OCI-LY1 (cell line): Measurements from ENCODE around the gene INSRR.

Experiments used
- H2AFZ ChIP-seq: fragments of 200-600 bp; sonication (generic), shearing (Covaris generic); 2 replicates; pipeline ENCODE4 v1.6.0; 2014; ENCODE audit warnings: antibody characterized with exemption, mild to moderate bottlenecking, low read length
- H3F3A ChIP-seq: fragments of 200-600 bp; sonication (generic), shearing (Covaris generic); 2 replicates; pipeline ENCODE4 v1.6.0; 2014; ENCODE audit warnings: mild to moderate bottlenecking, antibody characterized with exemption, low read length, moderate library complexity; ENCODE audit not compliant: insufficient read depth
- H3K27ac ChIP-seq: fragments of 200-600 bp; sonication (generic); 2 replicates; pipeline ENCODE4 v1.5.1; 2014; ENCODE audit warnings: low read length, mixed run types, mild to moderate bottlenecking, low read depth; ENCODE audit not compliant: poor library complexity, severe bottlenecking
- H3K27me3 ChIP-seq: fragments of 200-600 bp; sonication (generic); 2 replicates; pipeline ENCODE4 v1.6.0; 2014; ENCODE audit warnings: antibody characterized with exemption, mild to moderate bottlenecking, low read length, moderate library complexity; ENCODE audit not compliant: insufficient read depth
- H3K36me3 ChIP-seq: fragments of 200-600 bp; sonication (generic); 2 replicates; pipeline ENCODE4 v1.6.1; 2014; ENCODE audit warnings: mild to moderate bottlenecking, antibody characterized with exemption, low read length, moderate library complexity, mixed read lengths; ENCODE audit not compliant: insufficient read depth
- H3K4me1 ChIP-seq: fragments of 200-600 bp; sonication (generic); 2 replicates; pipeline ENCODE4 v1.5.1; 2014; ENCODE audit warnings: mild to moderate bottlenecking, low read length, moderate library complexity; ENCODE audit not compliant: insufficient read depth, severe bottlenecking
- H3K4me2 ChIP-seq: fragments of 200-600 bp; sonication (generic), shearing (Covaris generic); 2 replicates; pipeline ENCODE4 v1.6.1; 2014; ENCODE audit warnings: low read length
- H3K4me3 ChIP-seq: fragments of 200-600 bp; sonication (generic); 2 replicates; pipeline ENCODE4 v1.5.1; 2014; ENCODE audit warnings: low read length, low read depth, mild to moderate bottlenecking, mixed read lengths; ENCODE audit not compliant: poor library complexity, severe bottlenecking
- H3K79me2 ChIP-seq: fragments of 200-600 bp; shearing (Covaris generic); 2 replicates; pipeline ENCODE4 v1.6.1; 2016; ENCODE audit warnings: mixed run types, low read length, mixed read lengths; ENCODE audit not compliant: insufficient read depth
- H3K9ac ChIP-seq: fragments of 200-600 bp; sonication (generic), shearing (Covaris generic); 2 replicates; pipeline ENCODE4 v1.6.1; 2014; ENCODE audit warnings: mild to moderate bottlenecking, low read length, mixed read lengths
- H3K9me2 ChIP-seq: fragments of 200-600 bp; sonication (generic), shearing (Covaris generic); 2 replicates; pipeline ENCODE4 v1.6.1; 2014; ENCODE audit warnings: low read depth, mild to moderate bottlenecking, low read length, mixed read lengths
- H3K9me3 ChIP-seq: fragments of 200-600 bp; shearing (Covaris generic); 2 replicates; pipeline ENCODE4 v1.6.1; 2014; ENCODE audit warnings: low read length, mixed read lengths
- H4K20me1 ChIP-seq: fragments of 200-600 bp; sonication (generic), shearing (Covaris generic); 2 replicates; pipeline ENCODE4 v1.6.0; 2016; ENCODE audit warnings: mild to moderate bottlenecking, low read length; ENCODE audit not compliant: insufficient read depth
- CTCF ChIP-seq: fragments of 200-600 bp; sonication (generic), shearing (Covaris generic); IDR thresholded peaks from 2 replicates; pipeline ENCODE4 v1.5.1; 2017; ENCODE audit warnings: mild to moderate bottlenecking, antibody characterized with exemption, low read length, moderate library complexity, mixed read lengths
- EZH2 ChIP-seq: fragments of 200-600 bp; sonication (generic), shearing (Covaris generic); IDR thresholded peaks from 2 replicates; pipeline ENCODE4 v1.8.0; 2017; ENCODE audit warnings: borderline replicate concordance, mixed run types, mild to moderate bottlenecking, antibody characterized with exemption, low read length, moderate library complexity, mixed read lengths

INSRR gene

GRCh38 chr1:156834322-156834721 is 24.6 kb downstream of the INSRR start:
- TF ChIP-seq EZH2 (no peak), CTCF (no peak)
- H3K4me2 ChIP-seq = no peak overlapping the region
- H3K9me2 ChIP-seq = no peaks in the 10 kb centered on the region
- H3K4me3 ChIP-seq = no peak overlapping the region
- no peaks in the 10 kb centered on the region for H3K4me1 ChIP-seq
- no peak overlapping the region for H2AFZ ChIP-seq
- H3K27ac ChIP-seq = no peak overlapping the region
- no peaks in the 10 kb centered on the region for H4K20me1 ChIP-seq
- peaks cover 5% of the 10 kb centered on the region; the same call in 1 of the 2 replicates for H3K27me3 ChIP-seq
- H3K9me3 ChIP-seq = no peaks in the 10 kb centered on the region
- no peaks in the 10 kb centered on the region for H3K79me2 ChIP-seq
- H3K36me3 ChIP-seq = no peaks in the 10 kb centered on the region
- no peak overlapping the region for H3K9ac ChIP-seq
- no peaks in the 10 kb centered on the region for H3F3A ChIP-seq

- no peak overlapping the region for H3K27ac ChIP-seq
- no peaks in the 10 kb centered on the region for H3K9me3 ChIP-seq
- H3K9me2 ChIP-seq = no peaks in the 10 kb centered on the region
- H3K4me2 ChIP-seq = no peak overlapping the region
- H3K4me1 ChIP-seq = no peaks in the 10 kb centered on the region
- H3K27me3 ChIP-seq = peaks cover 5% of the 10 kb centered on the region; the same call in 1 of the 2 replicates
- no peaks in the 10 kb centered on the region for H3F3A ChIP-seq
- no peaks in the 10 kb centered on the region for H3K79me2 ChIP-seq
- no peak overlapping the region for H3K9ac ChIP-seq
- TF ChIP-seq CTCF = no peak
- TF ChIP-seq EZH2 = no peak
- H3K36me3 ChIP-seq = no peaks in the 10 kb centered on the region
- H4K20me1 ChIP-seq = no peaks in the 10 kb centered on the region
- no peak overlapping the region for H2AFZ ChIP-seq
- no peak overlapping the region for H3K4me3 ChIP-seq
Observed at GRCh38 chr1:156833603-156834002, 25.3 kb downstream of the INSRR start.

- Histone ChIP-seq H3K27me3 (peaks cover 5% of the 10 kb centered on the region; the same call in 1 of the 2 replicates), H3K9me2 (no peaks in the 10 kb centered on the region), H3K36me3 (no peaks in the 10 kb centered on the region), H3K4me3 (no peak overlapping the region), H3K9ac (no peak overlapping the region), H3K79me2 (no peaks in the 10 kb centered on the region), H3K9me3 (no peaks in the 10 kb centered on the region), H3K27ac (no peak overlapping the region), H3F3A (no peaks in the 10 kb centered on the region), H3K4me2 (no peak overlapping the region), H2AFZ (no peak overlapping the region), H4K20me1 (no peaks in the 10 kb centered on the region), H3K4me1 (no peaks in the 10 kb centered on the region)
- TF ChIP-seq CTCF (no peak), EZH2 (no peak)
Observed at GRCh38 chr1:156832434-156832833, 26.5 kb downstream of the INSRR start.
